GM08714 (cell line): Measurements from ENCODE around the gene EFCAB5.
"Not testable (repeated sequence)": the region's sequence is repeated elsewhere in the genome, so short reads cannot be mapped to it uniquely, and the experiment has no call there.

Source experiments
- H3K4me3 ChIP-seq: fragments of 200-500 bp; sonication (Bioruptor generic); 2 replicates; pipeline ENCODE4 v1.5.1; 2014; ENCODE audit warnings: mild to moderate bottlenecking, low read length, inconsistent platforms
- ZNF274 ChIP-seq: IDR thresholded peaks from 2 replicates; pipeline ENCODE4 v1.6.1; 2012; ENCODE audit warnings: mild to moderate bottlenecking, low read depth, low read length

Gene EFCAB5

DNA sequence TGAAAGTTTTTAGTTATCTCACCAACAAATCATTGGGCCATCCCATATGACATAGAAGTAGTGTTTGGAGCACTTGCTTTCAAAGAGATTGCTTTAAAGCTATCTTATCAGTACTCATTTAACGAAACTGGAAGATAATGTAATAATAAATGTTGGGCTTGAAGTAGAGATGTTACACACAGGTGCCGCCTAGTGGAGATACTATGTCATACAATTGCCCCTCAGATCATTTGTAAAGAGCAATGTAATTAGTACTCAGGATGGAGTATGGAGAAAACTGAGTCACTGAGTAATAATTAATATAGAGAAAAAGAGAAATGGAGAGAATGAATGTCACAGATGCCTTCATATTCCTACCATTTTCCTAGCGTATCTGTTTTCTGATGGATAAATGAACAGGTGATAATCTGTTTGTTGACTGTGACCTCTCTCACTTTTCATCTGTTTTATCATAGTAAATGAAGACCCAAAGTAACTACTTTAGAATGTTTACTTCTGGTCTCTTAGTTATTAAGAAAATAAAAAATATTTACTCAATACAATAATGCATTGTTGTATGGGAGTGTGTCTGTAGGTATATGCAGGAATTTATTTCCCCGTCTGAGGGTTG is 80.4 kb downstream of the EFCAB5 start:
- H3K4me3 ChIP-seq: no peak overlapping the region
- no peak for TF ChIP-seq ZNF274

DNA sequence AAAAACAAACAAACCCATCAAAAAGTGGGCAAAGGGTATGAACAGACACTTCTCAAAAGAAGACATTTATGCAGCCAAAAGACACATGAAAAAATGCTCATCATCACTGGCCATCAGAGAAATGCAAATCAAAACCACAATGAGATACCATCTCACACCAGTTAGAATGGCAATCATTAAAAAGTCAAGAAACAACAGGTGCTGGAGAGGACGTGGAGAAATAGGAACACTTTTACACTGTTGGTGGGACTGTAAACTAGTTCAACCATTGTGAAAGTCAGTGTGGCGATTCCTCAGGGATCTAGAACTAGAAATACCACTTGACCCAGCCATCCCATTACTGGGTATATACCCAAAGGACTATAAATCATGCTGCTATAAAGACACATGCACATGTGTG is 83.9 kb downstream of the EFCAB5 start:
- not testable (repeated sequence) for H3K4me3 ChIP-seq

DNA sequence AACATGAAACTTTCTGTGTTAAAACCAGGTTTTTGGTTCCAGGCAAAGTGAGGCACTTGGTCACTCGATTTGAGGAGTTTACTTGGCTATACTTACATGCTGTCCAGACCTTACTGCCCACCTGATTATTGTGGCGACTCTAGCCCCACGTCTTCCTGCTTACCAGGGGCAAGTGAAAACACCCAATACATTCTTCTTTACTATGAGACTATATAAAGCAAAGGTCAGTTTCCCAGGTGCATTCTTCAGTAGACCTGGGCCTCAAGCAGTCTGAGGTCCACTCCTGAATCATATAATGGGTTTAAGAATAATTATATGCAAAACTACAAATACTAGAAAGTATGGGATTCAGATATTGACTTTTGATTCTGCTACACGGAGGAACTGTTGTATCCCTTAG is 86.2 kb downstream of the EFCAB5 start:
- H3K4me3 ChIP-seq: no peak overlapping the region
- TF ChIP-seq ZNF274: no peak

DNA sequence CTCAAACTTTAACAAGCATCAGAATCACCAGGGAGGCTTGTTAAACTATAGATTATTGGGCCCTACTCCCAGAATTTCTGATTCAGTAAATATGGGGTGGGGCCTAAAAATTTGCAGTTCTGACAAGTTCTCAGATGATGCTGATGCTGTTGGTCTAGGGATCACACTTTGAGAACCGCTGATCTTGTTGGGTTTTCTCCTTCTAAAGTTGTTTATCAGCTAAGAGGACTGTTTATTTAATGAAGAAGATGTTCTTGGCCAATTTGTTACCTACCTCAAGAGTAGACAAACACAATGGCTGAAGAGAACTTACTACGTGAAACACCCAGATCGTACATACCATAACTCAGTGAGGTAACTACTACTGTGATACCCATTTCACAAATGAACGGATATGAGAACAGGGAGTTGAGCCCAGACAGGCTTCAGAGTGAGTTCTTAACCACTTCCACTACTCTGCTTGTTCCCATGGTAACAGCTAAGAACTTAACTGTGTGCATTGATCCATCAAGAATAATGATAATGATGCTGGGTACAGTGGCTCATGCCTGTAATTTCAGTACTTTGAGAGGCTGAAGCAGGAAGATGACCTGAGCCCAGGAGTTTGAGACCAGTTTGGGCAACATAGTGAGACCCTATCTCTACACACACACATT is 89.9 kb downstream of the EFCAB5 start:
- TF ChIP-seq ZNF274: no peak
- H3K4me3 ChIP-seq: no peak overlapping the region

DNA sequence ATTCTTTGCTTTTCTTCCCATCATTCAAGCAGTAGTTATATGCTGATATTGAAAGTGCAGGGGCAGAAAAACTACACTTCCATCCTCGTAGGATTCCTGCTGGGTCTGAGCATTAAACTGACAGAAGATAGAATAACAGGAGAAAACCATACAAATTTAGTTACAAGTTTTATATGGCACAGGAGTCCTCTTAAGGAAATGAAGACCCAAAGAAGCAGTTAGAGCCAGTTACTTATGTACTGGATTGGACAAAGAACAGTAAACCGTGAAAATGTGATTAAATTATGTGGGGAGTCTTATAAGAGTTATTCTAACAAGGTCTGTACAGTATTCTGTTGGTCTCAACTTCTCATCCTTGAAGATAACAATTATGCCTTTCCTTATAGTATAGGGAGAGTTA is 93.9 kb downstream of the EFCAB5 start:
- H3K4me3 ChIP-seq: no peak overlapping the region

DNA sequence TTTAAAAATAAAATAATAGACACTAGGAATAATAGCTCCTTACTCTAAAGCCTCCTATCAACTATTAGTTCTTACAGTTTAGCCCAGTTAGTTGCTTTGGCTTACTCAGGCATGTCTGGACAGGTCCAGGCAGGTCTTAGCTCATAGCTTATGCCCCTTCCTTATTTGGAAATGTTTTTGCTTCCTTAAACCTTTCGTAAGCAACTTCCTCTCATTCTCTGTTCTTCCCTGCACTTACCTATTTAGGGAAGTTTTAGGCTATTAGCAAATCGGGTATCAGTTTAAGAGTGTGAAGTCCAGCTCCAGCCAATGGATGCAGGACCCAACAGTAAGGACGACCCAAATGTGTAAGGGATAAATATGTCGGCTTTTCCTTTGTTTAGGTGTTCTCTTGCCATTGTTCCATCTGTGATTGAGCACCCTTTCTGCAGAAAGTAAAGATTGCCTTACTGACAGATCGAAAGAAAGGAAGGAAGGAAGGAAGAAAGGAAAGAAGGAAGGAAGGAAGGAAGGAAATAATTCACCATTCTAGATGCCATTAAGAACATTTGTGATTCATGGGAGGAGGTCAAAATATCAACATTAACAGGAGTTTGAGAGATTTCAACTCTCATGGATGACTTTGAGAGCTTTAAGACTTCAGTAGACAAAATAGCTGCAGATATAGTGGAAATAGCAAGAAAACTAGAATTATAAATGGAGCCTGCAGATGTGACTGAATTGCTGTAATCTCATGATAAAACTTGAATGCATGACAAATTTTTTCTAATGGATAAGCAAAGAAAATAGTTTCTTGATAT is 99.5 kb downstream of the EFCAB5 start:
- not testable (repeated sequence) for H3K4me3 ChIP-seq

More for the DNA sequence above, 93.9 kb downstream of the EFCAB5 start:
- no peak for TF ChIP-seq ZNF274

DNA sequence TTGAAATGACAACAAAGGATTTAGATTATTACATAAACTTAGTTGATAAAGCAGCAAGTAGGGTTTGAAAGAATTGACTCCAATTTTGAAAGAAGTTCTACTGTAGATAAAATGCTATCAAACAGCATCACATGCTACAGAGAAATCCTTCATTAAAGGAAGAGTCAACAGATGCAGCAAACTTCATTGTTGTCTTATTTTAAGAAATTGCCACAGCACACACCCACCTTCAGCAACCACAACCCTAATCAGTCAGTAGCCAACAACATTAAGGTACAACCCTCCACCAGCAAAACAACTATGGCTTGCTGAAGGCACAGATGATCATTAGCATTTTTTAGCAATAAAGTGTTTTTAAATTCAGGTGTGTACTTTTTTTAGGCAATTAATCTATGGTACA is 100.1 kb downstream of the EFCAB5 start:
- H3K4me3 ChIP-seq: no peak overlapping the region
- no peak for TF ChIP-seq ZNF274

DNA sequence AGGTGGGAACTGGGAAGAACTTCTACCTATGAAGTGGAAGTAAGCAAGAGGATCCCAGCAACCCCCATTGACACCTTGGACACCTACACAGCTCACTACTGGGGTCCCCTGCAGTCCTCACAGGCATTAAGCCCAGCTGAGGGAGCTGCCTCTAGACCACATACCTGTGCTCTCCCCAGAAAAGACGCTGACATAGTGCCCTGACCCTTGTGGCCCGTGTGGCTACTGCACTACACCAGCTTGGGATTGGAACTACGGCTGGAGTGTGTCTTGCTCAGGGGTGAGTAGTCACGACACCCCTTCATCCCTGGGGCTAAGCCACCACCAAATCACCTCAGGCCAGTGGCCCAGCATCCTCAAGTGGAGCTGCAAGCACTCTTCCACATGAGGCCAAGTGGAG is 120.9 kb downstream of the EFCAB5 start:
- no peak for TF ChIP-seq ZNF274

DNA sequence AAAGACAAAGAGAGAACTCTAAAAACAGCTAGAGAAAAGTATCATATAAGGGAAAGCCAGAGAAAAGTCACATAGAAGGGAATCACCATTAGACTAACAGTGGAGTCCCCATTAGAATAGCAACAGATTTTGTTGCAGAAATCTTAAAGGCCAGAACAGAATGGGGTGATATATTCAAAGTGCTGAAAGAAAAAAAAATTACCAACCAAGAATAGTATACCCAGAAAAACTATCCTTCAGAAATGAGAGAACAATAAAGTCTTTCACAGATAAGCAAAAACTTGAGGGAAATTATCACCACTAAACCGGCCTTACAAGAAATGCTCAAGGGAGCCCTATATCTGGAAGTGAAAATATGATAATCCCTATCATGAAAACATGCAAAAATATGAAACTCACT is 123.3 kb downstream of the EFCAB5 start:
- TF ChIP-seq ZNF274: no peak
- no peak overlapping the region for H3K4me3 ChIP-seq

More for the DNA sequence above, 120.9 kb downstream of the EFCAB5 start:
- no peak overlapping the region for H3K4me3 ChIP-seq

DNA sequence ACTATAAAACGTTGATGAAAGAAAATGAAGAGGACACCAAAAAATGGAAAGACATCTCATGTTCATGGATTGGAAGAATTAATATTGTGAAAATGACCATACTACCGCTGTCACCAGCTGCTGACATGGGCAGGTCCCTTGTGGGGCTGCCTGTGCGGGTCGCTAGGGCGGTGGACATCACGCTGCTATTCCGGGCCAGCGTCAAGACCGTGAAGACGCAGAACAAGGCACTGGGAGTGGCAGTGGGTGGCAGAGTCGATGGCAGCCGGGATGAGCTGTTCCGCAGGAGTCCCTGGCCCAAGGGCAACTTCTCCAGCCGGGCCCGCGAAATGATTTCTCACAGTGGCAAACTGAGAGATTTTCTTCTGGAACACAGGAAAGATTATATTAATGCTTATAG is 127.0 kb downstream of the EFCAB5 start:
- no peak for TF ChIP-seq ZNF274

DNA sequence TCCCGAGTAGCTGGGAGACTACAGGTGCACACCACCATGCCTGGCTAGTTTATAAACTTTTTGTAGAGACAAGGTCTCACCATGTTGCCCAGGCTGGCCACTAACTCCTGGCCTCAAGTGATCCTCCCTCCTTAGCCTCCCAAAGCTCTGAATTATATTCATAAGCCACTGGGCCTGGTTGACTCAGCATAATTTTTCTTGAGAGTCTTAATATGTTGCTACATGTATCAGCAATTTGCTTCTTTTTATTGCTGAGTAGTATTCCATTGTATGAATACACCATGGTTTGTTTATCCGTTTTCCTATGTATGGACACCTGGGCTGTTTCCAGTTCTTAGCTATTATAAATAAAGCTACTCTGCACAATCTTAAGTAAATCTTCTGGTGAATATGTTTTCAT is 132.8 kb downstream of the EFCAB5 start:
- no peak overlapping the region for H3K4me3 ChIP-seq

More for the DNA sequence above, 127.0 kb downstream of the EFCAB5 start:
- no peak overlapping the region for H3K4me3 ChIP-seq

DNA sequence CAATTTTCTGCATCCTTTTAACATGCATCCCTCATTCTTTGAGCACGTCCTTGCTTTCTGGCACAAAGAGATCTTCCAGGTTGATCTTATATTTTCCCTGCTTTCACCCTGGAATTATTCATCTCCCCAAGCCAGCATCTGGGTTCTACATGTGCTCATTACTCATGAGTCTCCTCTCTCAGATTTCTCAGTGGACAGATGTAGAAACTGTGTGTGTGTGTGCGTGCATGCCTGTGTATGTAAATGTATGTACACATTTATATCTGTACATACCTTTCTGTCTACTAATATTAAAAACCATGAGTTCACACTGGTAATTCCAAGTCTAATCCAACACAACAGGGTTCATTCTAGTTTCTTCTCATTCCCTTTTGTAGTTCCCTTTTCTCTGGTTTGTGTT is 133.3 kb downstream of the EFCAB5 start:
- no peak for TF ChIP-seq ZNF274
- H3K4me3 ChIP-seq: no peak overlapping the region

More for the DNA sequence above, 132.8 kb downstream of the EFCAB5 start:
- no peak for TF ChIP-seq ZNF274

DNA sequence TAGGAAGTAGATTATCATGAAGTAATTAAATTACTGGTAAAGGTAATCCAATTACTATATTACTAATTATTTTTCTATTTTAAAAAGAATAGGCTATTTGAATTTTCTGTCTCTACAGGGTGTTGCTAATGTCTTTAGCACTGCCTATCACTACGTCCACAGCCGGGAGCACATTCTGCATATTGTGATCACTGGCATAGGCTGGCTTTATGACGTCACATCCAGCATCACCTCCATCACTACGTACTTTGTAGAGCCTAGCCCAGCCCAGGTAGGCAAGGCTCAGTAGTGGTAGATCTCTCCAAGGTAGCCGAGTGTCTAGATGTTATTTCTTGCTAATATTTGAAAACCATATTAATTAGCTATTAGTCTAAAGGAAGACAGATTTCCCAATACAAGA is 141.3 kb downstream of the EFCAB5 start:
- TF ChIP-seq ZNF274: no peak

DNA sequence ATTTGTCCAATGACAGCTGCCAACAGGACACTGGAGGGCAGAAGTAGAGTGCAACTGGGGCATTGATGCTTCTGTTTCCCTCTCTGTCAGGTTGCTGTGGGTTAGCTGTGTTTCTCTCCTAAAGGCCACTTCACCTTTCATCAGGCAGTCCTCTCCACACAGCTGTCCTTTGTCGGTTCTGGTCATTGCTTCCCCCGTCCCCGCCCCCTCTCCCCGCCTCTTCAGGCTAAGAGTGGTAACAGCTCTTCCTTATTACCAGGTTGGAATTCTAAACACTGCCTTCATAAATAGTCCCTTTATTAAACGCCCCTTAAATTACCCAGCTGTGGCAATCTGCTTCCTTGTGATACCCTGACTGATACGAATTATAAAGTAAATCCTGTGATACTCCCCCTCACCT is 143.4 kb downstream of the EFCAB5 start:
- no peak overlapping the region for H3K4me3 ChIP-seq
- TF ChIP-seq ZNF274: no peak

More for the DNA sequence above, 141.3 kb downstream of the EFCAB5 start:
- H3K4me3 ChIP-seq: no peak overlapping the region

DNA sequence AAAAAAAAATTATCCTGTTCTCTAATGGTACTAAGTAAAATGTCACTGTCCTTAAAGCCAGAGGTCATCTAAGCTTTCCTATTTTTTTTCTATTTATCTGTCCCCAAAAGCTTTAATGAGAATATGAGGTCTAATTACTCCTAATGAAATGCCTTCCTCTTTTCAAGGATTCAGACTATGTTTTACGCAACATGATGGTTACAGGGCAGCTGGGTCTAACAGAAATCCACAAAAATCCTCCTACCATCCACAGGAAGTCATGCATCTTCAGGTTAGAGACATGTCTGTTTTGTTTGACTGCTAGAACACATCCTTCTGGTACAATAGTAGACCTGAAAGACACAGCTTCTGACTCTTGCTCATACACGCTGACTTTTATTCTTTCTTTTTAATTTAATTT is 145.5 kb downstream of the EFCAB5 start:
- no peak overlapping the region for H3K4me3 ChIP-seq
- TF ChIP-seq ZNF274: no peak

DNA sequence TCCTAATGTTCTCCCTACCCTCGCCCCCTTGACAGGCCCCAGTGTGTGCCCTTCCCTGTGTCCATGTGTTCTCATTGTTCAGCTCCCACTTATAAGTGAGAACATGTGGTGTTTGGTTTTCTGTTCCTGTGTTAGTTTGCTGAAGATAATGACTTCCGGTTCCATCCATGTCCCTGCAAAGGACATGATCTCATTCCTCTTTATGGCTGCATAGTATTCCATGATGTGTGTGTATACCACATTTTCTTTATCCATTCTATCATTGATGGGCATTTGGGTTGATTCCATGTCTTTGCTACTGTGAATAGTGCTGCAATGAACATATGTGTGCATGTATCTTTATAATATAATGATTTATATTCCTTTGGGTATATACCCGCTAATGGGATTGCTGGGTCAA is 146.0 kb downstream of the EFCAB5 start:
- not testable (repeated sequence) for H3K4me3 ChIP-seq
